H9 (cell line): ENCODE results near the gene NTNG2. TPM values are rescaled to one million over a fixed set of nuclear protein-coding genes. Genes with fewer than 3 reads are reported as not detected.

Experiments
- DNase-seq: peaks from one replicate; pipeline ENCODE4 v3.0.0-alpha.2; 2017
- H2AFZ ChIP-seq: one replicate; pipeline ENCODE4 v1.6.1; 2013; ENCODE audit warnings: mild to moderate bottlenecking, low read length, control low read depth, moderate library complexity
- H2AK5ac ChIP-seq: 2 replicates; pipeline ENCODE4 v1.6.1; 2013; ENCODE audit warnings: low read length, control low read depth, mixed read lengths; ENCODE audit not compliant: insufficient read length
- H2BK120ac ChIP-seq: one replicate; pipeline ENCODE4 v1.6.1; 2013; ENCODE audit warnings: low read depth, mild to moderate bottlenecking, low read length, control low read depth, inconsistent platforms; ENCODE audit not compliant: poor library complexity, severe bottlenecking
- H2BK12ac ChIP-seq: 2 replicates; pipeline ENCODE4 v1.6.1; 2013; ENCODE audit warnings: low read length, control low read depth, mixed read lengths, low read depth; ENCODE audit not compliant: insufficient read length
- H2BK15ac ChIP-seq: 2 replicates; pipeline ENCODE4 v1.6.1; 2013; ENCODE audit warnings: low read depth, low read length, control low read depth
- H2BK20ac ChIP-seq: one replicate; pipeline ENCODE4 v1.6.1; 2013; ENCODE audit warnings: low read depth, mild to moderate bottlenecking, low read length, control low read depth, inconsistent platforms; ENCODE audit not compliant: poor library complexity, severe bottlenecking
- H2BK5ac ChIP-seq: 2 replicates; pipeline ENCODE4 v1.6.1; 2013; ENCODE audit warnings: low read length, control low read depth, mixed read lengths; ENCODE audit not compliant: insufficient read length
- H3K14ac ChIP-seq: 2 replicates; pipeline ENCODE4 v1.6.1; 2013; ENCODE audit warnings: low read length, control low read depth; ENCODE audit not compliant: insufficient read depth
- H3K18ac ChIP-seq: 2 replicates; pipeline ENCODE4 v1.6.1; 2013; ENCODE audit warnings: low read depth, mild to moderate bottlenecking, mixed read lengths, low read length, control low read depth; ENCODE audit not compliant: insufficient read length
- H3K23ac ChIP-seq: 2 replicates; pipeline ENCODE4 v1.6.1; 2013; ENCODE audit warnings: low read length, control low read depth, mixed read lengths, low read depth; ENCODE audit not compliant: insufficient read length
- H3K23me2 ChIP-seq: 2 replicates; pipeline ENCODE4 v1.6.1; 2013; ENCODE audit warnings: low read depth, mild to moderate bottlenecking, mixed read lengths, low read length, control low read depth; ENCODE audit not compliant: insufficient read length, poor library complexity, severe bottlenecking
- H3K27ac ChIP-seq: 2 replicates; pipeline ENCODE4 v1.5.1; 2013; ENCODE audit warnings: low read length, control low read depth, mixed read lengths, low read depth; ENCODE audit not compliant: insufficient read length
- H3K27me3 ChIP-seq: 2 replicates; pipeline ENCODE4 v1.6.1; 2013; ENCODE audit warnings: low read length, control low read depth, inconsistent platforms; ENCODE audit not compliant: insufficient read depth
- H3K4ac ChIP-seq: 2 replicates; pipeline ENCODE4 v1.6.1; 2013; ENCODE audit warnings: low read depth, mild to moderate bottlenecking, control low read depth, inconsistent platforms, low read length, moderate library complexity
- H3K4me1 ChIP-seq: 2 replicates; pipeline ENCODE4 v1.6.1; 2013; ENCODE audit warnings: low read length, control low read depth, inconsistent platforms; ENCODE audit not compliant: insufficient read depth
- H3K4me2 ChIP-seq: 2 replicates; pipeline ENCODE4 v1.6.1; 2013; ENCODE audit warnings: low read length, control low read depth, mixed read lengths; ENCODE audit not compliant: insufficient read length, insufficient read depth
- H3K56ac ChIP-seq: 2 replicates; pipeline ENCODE4 v1.6.1; 2013; ENCODE audit warnings: low read depth, mild to moderate bottlenecking, mixed read lengths, low read length, control low read depth; ENCODE audit not compliant: insufficient read length
- H3K79me1 ChIP-seq: 2 replicates; pipeline ENCODE4 v1.6.1; 2013; ENCODE audit warnings: low read depth, mild to moderate bottlenecking, moderate library complexity, low read length, control low read depth, inconsistent platforms; ENCODE audit not compliant: insufficient read depth, poor library complexity, severe bottlenecking
- H3K79me2 ChIP-seq: 2 replicates; pipeline ENCODE4 v1.6.1; 2013; ENCODE audit warnings: low read length, control low read depth, inconsistent platforms; ENCODE audit not compliant: insufficient read depth
- H3K9ac ChIP-seq: 2 replicates; pipeline ENCODE4 v1.6.1; 2013; ENCODE audit warnings: low read length, control low read depth, mixed read lengths; ENCODE audit not compliant: insufficient read length; ENCODE audit errors: extremely low read depth
- H3K9me3 ChIP-seq: one replicate; pipeline ENCODE4 v1.6.1; 2013; ENCODE audit warnings: low read depth, low read length, inconsistent platforms; ENCODE audit not compliant: control insufficient read depth
- H3T11ph ChIP-seq: one replicate; pipeline ENCODE4 v1.6.1; 2013; ENCODE audit warnings: mild to moderate bottlenecking, low read length, control low read depth, inconsistent platforms
- H4K20me1 ChIP-seq: one replicate; pipeline ENCODE4 v1.6.1; 2013; ENCODE audit not compliant: control insufficient read depth, insufficient read length, insufficient read depth
- H4K5ac ChIP-seq: 2 replicates; pipeline ENCODE4 v1.6.1; 2013; ENCODE audit warnings: low read depth, mild to moderate bottlenecking, mixed read lengths, low read length, control low read depth; ENCODE audit not compliant: insufficient read length
- H4K8ac ChIP-seq: replicated peaks from 2 replicates; pipeline ENCODE4 v1.6.1; 2013; ENCODE audit warnings: low read length, control low read depth, mixed read lengths, low read depth; ENCODE audit not compliant: insufficient read length
- H4K91ac ChIP-seq: 2 replicates; pipeline ENCODE4 v1.6.1; 2013; ENCODE audit warnings: low read depth, mild to moderate bottlenecking, moderate library complexity, mixed read lengths, low read length, control low read depth; ENCODE audit not compliant: insufficient read length
- H3K27ac Mint-ChIP-seq, 3 experiments: 2 replicates in 2 of 3; 3 replicates in 1 of 3; pipeline ENCODE4 v1.8.0; 2020 to 2021; ENCODE audit warnings: mixed read lengths in 3 of 3, mild to moderate bottlenecking in 1 of 3, moderate library complexity in 1 of 3
- H3K27me3 Mint-ChIP-seq: 2 replicates; pipeline ENCODE4 v1.8.0; 2021; ENCODE audit warnings: low read depth, mild to moderate bottlenecking, moderate library complexity, mixed read lengths
- H3K36me3 Mint-ChIP-seq, 3 experiments: 2 replicates in 2 of 3; 3 replicates in 1 of 3; pipeline ENCODE4 v1.8.0; 2020 to 2021; ENCODE audit warnings: low read depth in 3 of 3, mixed read lengths in 3 of 3; ENCODE audit not compliant: insufficient read depth in 1 of 3
- H3K4me1 Mint-ChIP-seq, 2 experiments: 2 replicates each; pipeline ENCODE4 v1.8.0; 2020; ENCODE audit warnings: mixed read lengths in 2 of 2
- H3K4me3 Mint-ChIP-seq, 2 experiments: 2 replicates in 1 of 2; 3 replicates in 1 of 2; pipeline ENCODE4 v1.8.0; 2020 to 2021; ENCODE audit warnings: mild to moderate bottlenecking in 2 of 2, mixed read lengths in 2 of 2, moderate library complexity in 1 of 2
- H3K9me3 Mint-ChIP-seq, 2 experiments: 2 replicates in 1 of 2; 3 replicates in 1 of 2; pipeline ENCODE4 v1.8.0; 2020; ENCODE audit warnings: mild to moderate bottlenecking in 2 of 2, mixed read lengths in 2 of 2, moderate library complexity in 1 of 2
- CTCF ChIP-seq: fragments of 200-600 bp; sonication (generic); conservative IDR thresholded peaks from 3 replicates; pipeline ENCODE4 v1.8.0; 2021; ENCODE audit warnings: antibody characterized with exemption, mild to moderate bottlenecking
- WGBS: extraction: QIAGEN DNeasy Blood & Tissue Kit; methylation state at CpG from one replicate; pipeline ENCODE4 v1.1.7; 2013; ENCODE audit warnings: missing lambda C conversion rate, low lambda C conversion rate, mixed read lengths; ENCODE audit not compliant: insufficient read length; ENCODE audit errors: extremely low coverage; 5-methylcytosine and 5-hydroxymethylcytosine counted together
- total RNA-seq: library from RNA; stranded (reverse); gene quantifications from 2 replicates; pipeline ENCODE4 v1.2.1, GENCODE V29; 2021

The NTNG2 gene
- total RNA-seq, 1 experiment from 2014 or later, result 0.52 TPM

- peaks cover 20 to 51% of the 10 kb centered on the region in 2 experiments for H3K4me1 Mint-ChIP-seq
- DNase-seq, result no peak
- Histone ChIP-seq H4K5ac (no peak overlapping the region), H3K4me2 (no peak overlapping the region), H3K9ac (no peak overlapping the region), H3T11ph (no peak overlapping the region), H2AFZ (no peak overlapping the region), H3K4me1 (no peaks in the 10 kb centered on the region; the same call in 1 of the 2 replicates), H3K27ac (no peak overlapping the region), H2AK5ac (no peak overlapping the region), H2BK20ac (no peak overlapping the region), H2BK120ac (no peak overlapping the region), H3K4ac (no peak overlapping the region), H3K23me2 (no peaks in the 10 kb centered on the region), H3K27me3 (no peaks in the 10 kb centered on the region; the same call in 1 of the 2 replicates), H3K23ac (no peak overlapping the region), H4K20me1 (no peaks in the 10 kb centered on the region), H3K14ac (no peak overlapping the region), H4K91ac (no peak overlapping the region), H2BK12ac (no peak overlapping the region), H2BK15ac (no peak overlapping the region), H3K18ac (no peak overlapping the region), H3K79me1 (no peaks in the 10 kb centered on the region), H3K56ac (no peak overlapping the region), H3K9me3 (no peaks in the 10 kb centered on the region), H4K8ac (no peak overlapping the region), H2BK5ac (no peak overlapping the region), H3K79me2 (no peaks in the 10 kb centered on the region)
- no peaks in the 10 kb centered on the region for H3K9me3 Mint-ChIP-seq
- WGBS, result no CpG with 5 or more reads among the region's 5 CpGs
- peaks cover 52% of the 10 kb centered on the region for H3K27me3 Mint-ChIP-seq
- no peak overlapping the region for H3K27ac Mint-ChIP-seq
- no peak overlapping the region for H3K4me3 Mint-ChIP-seq
- no peaks in the 10 kb centered on the region for H3K36me3 Mint-ChIP-seq
- TF ChIP-seq CTCF, result no peak
Observed at GRCh38 chr9:132135456-132135855, 26.4 kb upstream of the NTNG2 start.
